ACC112 (cell line): ENCODE data around the gene MAP1S.

Experiments
- H2AFZ ChIP-seq: fragments of 200-600 bp; sonication (generic); one replicate; pipeline ENCODE4 v1.6.0; 2017; ENCODE audit warnings: antibody characterized with exemption, low read length; ENCODE audit not compliant: unreplicated experiment
- H3K27ac ChIP-seq: fragments of 200-600 bp; sonication (generic); 2 replicates; pipeline ENCODE4 v1.5.1; 2014; ENCODE audit warnings: low read depth, mild to moderate bottlenecking, antibody characterized with exemption, low read length, moderate library complexity
- H3K27me3 ChIP-seq: fragments of 200-600 bp; sonication (generic); 2 replicates; pipeline ENCODE4 v1.6.1; 2014; ENCODE audit warnings: mild to moderate bottlenecking, antibody characterized with exemption, low read length, moderate library complexity, mixed read lengths; ENCODE audit not compliant: insufficient read depth
- H3K36me3 ChIP-seq: fragments of 200-600 bp; sonication (generic); 2 replicates; pipeline ENCODE4 v1.6.1; 2016; ENCODE audit warnings: mild to moderate bottlenecking, antibody characterized with exemption, low read length, moderate library complexity, mixed read lengths; ENCODE audit not compliant: insufficient read depth
- H3K4me1 ChIP-seq: fragments of 200-600 bp; sonication (generic); one replicate; pipeline ENCODE4 v1.6.1; 2016; ENCODE audit warnings: low read length, mixed read lengths; ENCODE audit not compliant: insufficient read depth, unreplicated experiment, control insufficient read depth
- H3K4me3 ChIP-seq: fragments of 200-600 bp; sonication (generic); 2 replicates; pipeline ENCODE4 v1.5.1; 2014; ENCODE audit warnings: mild to moderate bottlenecking, low read depth, low read length
- H3K79me2 ChIP-seq: fragments of 200-600 bp; sonication (generic); one replicate; pipeline ENCODE4 v1.6.0; 2016; ENCODE audit warnings: low read length; ENCODE audit not compliant: control insufficient read depth, unreplicated experiment, insufficient read depth

MAP1S gene

DNA sequence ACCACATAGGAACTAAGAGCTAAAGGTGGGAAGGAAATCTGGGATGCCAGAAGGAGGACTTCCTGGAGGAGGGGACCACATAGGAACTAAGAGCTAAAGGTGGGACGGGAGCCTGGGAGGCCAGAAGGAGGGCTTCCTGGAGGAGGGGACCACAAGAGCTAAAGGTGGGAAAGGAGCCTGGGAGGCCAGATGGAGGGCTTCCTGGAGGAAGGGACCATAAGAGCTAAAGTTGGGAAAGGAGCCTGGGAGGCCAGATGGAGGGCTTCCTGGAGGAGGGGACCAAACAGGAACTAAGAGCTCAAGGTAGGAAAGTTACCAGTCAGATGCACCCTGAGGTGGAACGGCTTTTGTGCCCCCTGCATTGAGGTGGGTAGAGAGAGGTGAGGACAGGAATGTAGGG, 22.2 kb downstream of the MAP1S start:
- Histone ChIP-seq H3K4me3 (no peak overlapping the region), H3K36me3 (no peaks in the 10 kb centered on the region), H3K27me3 (no peaks in the 10 kb centered on the region), H3K4me1 (no peaks in the 10 kb centered on the region), H2AFZ (no peak overlapping the region), H3K27ac (no peak overlapping the region), H3K79me2 (no peaks in the 10 kb centered on the region)

DNA sequence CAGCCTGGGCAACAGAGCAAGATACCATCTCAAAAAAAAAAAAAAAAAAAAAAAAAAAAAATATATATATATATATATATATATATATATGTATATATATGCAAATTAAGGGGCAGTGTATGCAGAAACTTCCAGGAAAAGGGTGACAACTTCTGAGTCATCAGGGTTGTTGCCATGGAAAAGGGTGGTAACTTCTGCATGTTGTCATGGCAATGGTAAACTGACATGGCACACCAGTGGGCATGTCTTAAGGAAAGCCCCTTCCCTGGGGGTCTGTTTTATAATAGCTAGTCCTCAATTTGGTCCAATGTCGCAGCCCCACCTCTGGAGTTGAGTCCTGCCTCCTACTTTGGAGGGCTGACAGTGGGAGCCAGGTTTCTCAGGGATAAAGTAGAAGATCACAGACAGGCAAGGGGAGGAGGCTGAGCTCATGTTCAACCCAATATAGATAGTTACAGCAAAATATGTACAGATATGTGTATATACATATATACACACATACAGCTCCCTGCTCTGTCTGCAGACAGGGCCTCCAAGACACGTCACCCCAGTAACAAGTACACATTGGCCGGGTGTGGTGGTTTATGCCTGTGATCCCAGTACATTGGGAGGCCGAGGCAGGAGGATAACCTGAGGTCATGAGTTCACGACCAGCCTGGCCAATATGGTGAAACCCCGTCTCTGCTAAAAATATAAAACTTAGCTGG, 24.7 kb downstream of the MAP1S start:
- no peaks in the 10 kb centered on the region for H3K79me2 ChIP-seq
- no peaks in the 10 kb centered on the region for H3K27me3 ChIP-seq
- H3K4me3 ChIP-seq: no peak overlapping the region
- H3K36me3 ChIP-seq: no peaks in the 10 kb centered on the region
- no peaks in the 10 kb centered on the region for H3K4me1 ChIP-seq
- peak overlapping the region; percentile 71 for H3K27ac ChIP-seq
- H2AFZ ChIP-seq: no peak overlapping the region

DNA sequence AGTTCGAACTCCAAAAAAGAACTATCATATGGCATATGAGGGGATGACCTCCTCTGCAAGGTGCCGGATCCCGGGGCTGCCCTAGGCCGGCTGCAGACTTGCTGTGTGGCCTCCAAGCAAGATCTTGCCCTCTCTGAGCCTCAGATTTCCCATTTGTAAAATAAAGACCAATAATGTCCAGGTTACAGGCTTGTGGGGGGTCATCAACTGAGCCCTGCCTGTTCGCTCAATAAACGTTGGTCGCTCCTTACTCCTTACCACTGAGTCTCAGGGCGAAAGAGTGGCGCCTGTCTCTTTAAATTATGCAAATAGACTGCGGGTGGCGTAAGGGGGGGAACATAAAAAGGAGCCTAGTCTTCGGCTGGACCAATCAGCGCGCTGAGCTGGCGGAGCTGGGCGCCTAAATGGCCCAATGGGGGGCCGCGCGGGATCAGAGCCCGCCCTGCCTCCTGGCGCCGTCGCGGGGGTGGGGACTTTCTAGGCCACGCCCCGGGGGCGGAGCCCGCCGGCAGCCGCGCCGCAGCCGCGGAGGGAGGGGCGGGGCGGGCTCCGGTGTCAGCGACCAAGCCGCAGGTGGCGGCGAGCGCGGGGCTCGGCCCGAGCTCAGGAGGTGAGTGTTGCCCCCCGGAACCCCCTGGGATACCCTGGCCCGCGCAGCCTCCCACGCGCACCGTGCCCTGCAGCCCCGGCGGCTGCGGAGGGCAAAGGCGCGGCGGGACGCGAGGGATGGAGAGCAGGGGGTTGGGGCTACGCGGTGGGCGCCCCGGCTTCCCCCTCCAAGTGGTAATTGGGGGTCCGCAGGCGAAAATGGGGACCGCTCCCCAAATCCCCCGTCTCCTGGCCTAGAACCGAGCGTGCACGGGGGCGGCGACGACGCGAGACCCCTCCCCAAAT, 28.2 kb downstream of the MAP1S start:
- no peak overlapping the region for H2AFZ ChIP-seq
- H3K4me3 ChIP-seq: peak overlapping the region; percentile 64
- no peak overlapping the region for H3K27ac ChIP-seq
- no peaks in the 10 kb centered on the region for H3K36me3 ChIP-seq
- no peaks in the 10 kb centered on the region for H3K27me3 ChIP-seq
- H3K4me1 ChIP-seq: peaks cover 5% of the 10 kb centered on the region
- no peaks in the 10 kb centered on the region for H3K79me2 ChIP-seq

DNA sequence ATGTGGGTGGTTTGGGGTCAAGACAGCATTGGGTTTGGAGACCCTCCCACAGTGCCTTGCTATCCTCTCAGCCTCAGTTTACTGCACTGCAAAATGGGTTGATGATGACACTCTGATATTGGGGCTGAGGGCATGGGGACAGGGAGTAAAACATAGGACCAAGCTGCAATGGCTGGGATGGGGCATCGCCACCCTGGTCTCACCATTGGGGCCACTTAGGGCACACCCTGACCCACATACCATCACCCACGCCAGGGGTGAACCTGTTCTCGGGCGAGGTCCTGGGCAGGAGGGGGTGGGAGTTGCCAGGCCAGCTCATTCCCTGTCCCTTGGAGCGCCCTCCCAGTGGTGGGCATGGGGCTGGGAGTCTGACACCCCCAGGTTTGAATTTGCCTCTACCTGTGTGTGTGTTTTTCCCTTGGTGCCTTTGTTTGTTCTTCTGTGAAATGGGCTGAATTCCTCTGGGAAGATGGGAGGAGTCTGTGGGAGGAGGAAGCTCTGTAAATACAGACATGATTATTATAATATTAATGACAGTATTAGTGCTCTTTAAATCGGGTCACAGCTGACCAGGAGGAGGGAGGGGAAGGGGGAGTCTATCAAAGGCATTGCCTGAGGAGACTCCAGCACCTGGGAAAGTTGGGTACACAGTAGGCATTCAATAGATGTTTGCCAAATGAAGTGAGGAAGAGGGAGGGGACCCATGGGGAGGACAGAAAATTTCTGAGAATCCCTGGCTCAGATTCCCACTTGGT, 29.8 kb downstream of the MAP1S start:
- Histone ChIP-seq H3K79me2 (no peaks in the 10 kb centered on the region), H3K36me3 (no peaks in the 10 kb centered on the region), H3K27me3 (no peaks in the 10 kb centered on the region), H3K4me1 (peaks cover 5% of the 10 kb centered on the region), H2AFZ (no peak overlapping the region), H3K27ac (no peak overlapping the region), H3K4me3 (no peak overlapping the region)

DNA sequence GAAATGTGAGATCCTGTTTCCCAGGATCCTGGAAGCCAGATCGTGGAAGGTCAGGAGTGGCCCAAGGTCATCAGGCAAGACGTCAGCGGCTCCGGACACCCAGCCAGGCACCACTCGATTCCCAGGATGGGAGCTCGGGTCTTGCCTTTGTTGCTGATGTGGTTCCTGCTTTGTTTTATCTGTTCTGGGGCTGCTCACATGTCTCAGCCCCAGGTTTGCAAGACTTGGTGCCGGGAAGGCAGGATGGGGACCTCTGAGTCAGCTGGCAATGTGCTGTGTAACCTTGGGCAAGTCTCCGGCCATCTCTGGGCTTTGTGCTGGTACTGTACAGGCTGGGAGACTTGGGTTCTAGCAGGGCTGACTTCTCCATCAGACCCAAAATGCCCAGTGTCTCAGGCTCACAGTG, 30.6 kb downstream of the MAP1S start:
- Histone ChIP-seq H3K36me3 (no peaks in the 10 kb centered on the region), H3K79me2 (no peaks in the 10 kb centered on the region), H2AFZ (no peak overlapping the region), H3K27me3 (no peaks in the 10 kb centered on the region), H3K4me1 (peaks cover 5% of the 10 kb centered on the region), H3K4me3 (no peak overlapping the region), H3K27ac (no peak overlapping the region)

DNA sequence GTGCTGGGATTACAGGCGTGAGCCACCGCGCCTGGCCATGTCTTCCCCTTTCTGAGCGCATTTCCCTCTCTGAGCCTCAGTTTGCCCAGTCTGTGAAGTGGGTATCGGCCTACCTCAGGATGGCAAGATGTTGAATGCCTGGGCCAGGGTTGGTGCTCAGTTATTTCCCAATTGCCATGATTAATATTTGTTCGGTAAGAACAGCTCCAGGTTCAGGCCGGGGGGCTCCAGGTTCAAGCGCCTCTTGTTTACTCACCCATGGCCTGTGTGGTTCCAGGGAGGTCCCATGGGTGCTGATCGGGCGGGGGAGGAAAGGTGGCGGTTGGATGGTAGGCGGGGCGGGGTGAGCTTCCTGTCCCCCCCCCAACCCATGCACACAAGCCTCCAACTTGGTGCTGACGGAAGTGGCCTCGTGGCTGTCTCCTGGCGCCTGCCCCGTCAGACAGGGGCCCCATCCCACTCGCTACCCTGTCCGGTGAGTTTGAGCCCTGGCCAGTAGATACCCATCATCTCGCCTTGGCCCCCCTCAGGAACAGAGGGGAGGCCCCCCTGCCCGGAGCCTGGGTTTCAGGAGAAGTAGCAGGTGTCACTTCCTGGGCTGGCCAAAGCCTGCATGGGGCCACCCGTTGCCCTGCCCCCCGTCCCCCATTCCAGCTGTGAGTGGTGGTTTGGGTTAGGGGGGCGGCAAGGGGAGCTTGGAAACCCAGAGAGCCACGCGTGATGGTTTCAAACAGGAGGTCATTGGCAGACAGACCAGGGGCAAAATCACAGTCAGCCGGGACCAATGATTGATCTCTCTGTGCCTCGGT, 32.0 kb downstream of the MAP1S start, which contains the start of gene FCHO1:
TSS of gene FCHO1 (plus strand) at position 375 of the 809 bp plus-strand sequence. CDS start 3,688 bp downstream, outside the sequence.
- H3K27me3 ChIP-seq: no peaks in the 10 kb centered on the region
- H3K4me3 ChIP-seq: no peak within 1 kb of the TSS
- H3K79me2 ChIP-seq: no peaks in the 10 kb centered on the region
- no peak within 1 kb of the TSS for H2AFZ ChIP-seq
- H3K36me3 ChIP-seq: no peaks in the 10 kb centered on the region
- H3K27ac ChIP-seq: no peak within 1 kb of the TSS
- H3K4me1 ChIP-seq: peaks cover 11% of the 10 kb centered on the region

DNA sequence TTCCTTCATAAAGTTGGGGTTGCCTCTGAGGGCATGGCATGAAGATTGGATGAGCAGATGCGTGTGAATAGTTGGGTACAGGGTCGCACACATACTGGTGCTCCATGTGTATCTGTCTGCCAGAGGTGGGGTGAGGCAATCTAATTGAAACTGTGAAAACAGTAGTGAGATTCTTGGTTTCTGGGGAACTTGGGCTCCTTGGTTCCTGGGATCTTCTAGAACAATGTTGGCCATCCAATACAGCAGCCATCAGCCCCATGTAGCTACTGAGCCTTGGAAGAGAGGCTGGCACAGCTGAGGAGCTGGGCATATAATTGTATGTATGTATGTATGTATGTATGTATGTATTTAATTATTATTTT, 32.6 kb downstream of the MAP1S start:
- H3K27ac ChIP-seq: no peak overlapping the region
- H3K36me3 ChIP-seq: no peaks in the 10 kb centered on the region
- H3K27me3 ChIP-seq: no peaks in the 10 kb centered on the region
- peaks cover 11% of the 10 kb centered on the region for H3K4me1 ChIP-seq
- H2AFZ ChIP-seq: no peak overlapping the region
- no peaks in the 10 kb centered on the region for H3K79me2 ChIP-seq
- H3K4me3 ChIP-seq: no peak overlapping the region

DNA sequence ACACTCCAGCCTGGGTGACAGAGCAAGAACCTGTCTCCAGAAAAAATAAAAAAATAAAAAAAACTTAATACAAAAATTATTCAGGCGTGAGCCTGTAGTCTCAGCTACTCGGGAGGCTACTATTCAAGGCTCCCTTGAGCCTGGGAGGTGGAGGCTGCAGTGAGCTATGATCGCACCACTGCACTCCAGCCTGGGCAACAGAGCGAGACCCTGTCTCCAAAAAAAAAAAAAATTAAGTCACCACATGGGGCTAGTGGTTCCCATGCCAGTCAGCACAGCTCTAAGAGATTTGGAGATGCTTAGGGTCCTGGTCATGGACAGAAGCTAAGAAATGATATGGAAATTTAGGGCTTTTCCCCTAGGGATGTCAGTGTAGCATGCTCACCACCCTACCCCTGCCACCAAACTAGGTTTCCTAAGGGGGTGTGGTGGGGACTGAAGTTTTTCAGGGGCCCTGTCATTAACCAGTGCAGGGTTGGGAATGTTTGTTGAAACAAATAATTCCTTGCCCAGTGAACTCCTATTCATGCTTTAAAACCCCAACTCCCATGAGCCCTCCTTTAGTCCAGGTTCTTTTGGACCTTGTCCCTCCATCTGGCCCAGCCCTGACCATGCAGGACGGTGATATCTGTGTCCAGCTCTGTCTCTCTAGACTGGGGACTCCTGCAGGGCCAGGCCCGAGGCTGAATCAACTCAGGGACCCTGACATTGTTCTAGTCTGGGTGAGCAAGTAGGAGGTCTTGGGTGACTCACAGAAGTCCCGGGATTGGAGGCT, 33.8 kb downstream of the MAP1S start:
- H3K79me2 ChIP-seq: no peaks in the 10 kb centered on the region
- no peaks in the 10 kb centered on the region for H3K27me3 ChIP-seq
- peaks cover 11% of the 10 kb centered on the region for H3K4me1 ChIP-seq
- no peaks in the 10 kb centered on the region for H3K36me3 ChIP-seq
- no peak overlapping the region for H3K4me3 ChIP-seq
- no peak overlapping the region for H2AFZ ChIP-seq
- H3K27ac ChIP-seq: no peak overlapping the region

DNA sequence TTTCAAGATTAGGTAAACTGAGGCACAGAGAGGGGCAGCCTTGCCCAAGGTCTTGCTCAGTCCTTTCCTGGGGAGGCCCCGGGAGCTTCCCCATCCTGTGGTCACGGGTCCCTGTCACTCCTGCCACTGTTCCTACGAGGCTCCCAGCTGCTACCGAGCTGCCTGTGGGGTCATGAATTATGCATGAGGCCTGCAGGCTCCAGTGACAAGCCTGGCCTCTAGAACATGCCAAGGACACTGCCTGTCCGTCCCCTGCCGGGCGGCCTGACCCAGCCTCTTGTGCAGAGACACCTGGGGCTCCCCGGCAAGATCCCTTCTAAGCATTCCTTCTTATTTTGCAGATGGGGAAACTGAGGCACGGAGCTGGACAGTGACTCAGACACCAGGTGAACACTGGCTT, 34.7 kb downstream of the MAP1S start:
- no peaks in the 10 kb centered on the region for H3K27me3 ChIP-seq
- no peak overlapping the region for H2AFZ ChIP-seq
- no peaks in the 10 kb centered on the region for H3K79me2 ChIP-seq
- no peaks in the 10 kb centered on the region for H3K36me3 ChIP-seq
- no peak overlapping the region for H3K27ac ChIP-seq
- H3K4me1 ChIP-seq: peaks cover 11% of the 10 kb centered on the region
- no peak overlapping the region for H3K4me3 ChIP-seq
